ENCODE results near the gene SLC34A2. TPM values are rescaled to one million over a fixed set of nuclear protein-coding genes. Genes with fewer than 3 reads are reported as not detected.

The SLC34A2 gene
- total RNA-seq, 1 experiment from 2014 or later = 1.7 TPM

DNA sequence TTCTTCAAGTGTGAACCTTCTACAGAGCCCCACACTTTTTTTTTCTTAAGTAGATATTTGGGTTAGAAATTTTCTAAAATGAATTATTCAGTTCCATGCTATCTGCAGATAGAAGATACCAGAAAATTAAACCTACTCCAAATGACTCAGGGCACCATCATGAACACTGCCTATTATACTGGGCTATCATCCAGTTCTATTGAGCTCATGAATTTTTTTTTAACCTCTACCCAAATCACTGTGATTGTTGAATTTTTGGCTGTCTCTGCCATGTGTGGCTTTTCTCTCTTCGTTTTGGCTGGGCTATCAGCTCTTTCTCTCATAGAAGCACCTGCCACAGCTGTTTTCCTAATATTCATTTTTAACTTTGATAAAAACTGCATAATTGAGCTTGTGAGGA is 31.0 kb upstream of the SLC34A2 start (continued):
- TF ChIP-seq AR (CRISPR knock-in tag; IDR thresholded peaks at IDR 0.05) (no peak), ZBTB43 (CRISPR knock-in tag; IDR thresholded peaks at IDR 0.05) (no peak), AFF4 (CRISPR knock-in tag; IDR thresholded peaks at IDR 0.05; ENCODE audit: borderline replicate concordance) (no peak), ATF6 (CRISPR knock-in tag; IDR thresholded peaks at IDR 0.05) (no peak), MYBL2 (CRISPR knock-in tag; IDR thresholded peaks at IDR 0.05) (no peak), NFATC4 (CRISPR knock-in tag; IDR thresholded peaks at IDR 0.05) (no peak), NFYB (CRISPR knock-in tag; conservative IDR thresholded peaks at IDR 0.05; ENCODE audit: low read depth) (no peak), ZNF317 (CRISPR knock-in tag; IDR thresholded peaks at IDR 0.05; ENCODE audit: borderline replicate concordance, low read depth) (no peak), TP53 (CRISPR knock-in tag; IDR thresholded peaks at IDR 0.05) (no peak), ZNF138 (CRISPR knock-in tag; conservative IDR thresholded peaks at IDR 0.05) (no peak)
- TF ChIP-seq, protein P1, sequence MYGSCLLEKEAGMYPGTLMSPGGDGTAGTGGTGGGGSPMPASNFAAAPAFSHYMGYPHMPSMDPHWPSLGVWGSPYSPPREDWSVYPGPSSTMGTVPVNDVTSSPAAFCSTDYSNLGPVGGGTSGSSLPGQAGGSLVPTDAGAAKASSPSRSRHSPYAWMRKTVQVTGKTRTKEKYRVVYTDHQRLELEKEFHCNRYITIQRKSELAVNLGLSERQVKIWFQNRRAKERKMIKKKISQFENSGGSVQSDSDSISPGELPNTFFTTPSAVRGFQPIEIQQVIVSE (CRISPR knock-in tag; IDR thresholded peaks at IDR 0.05; ENCODE audit: borderline replicate concordance) = no peak
- TF ChIP-seq, protein P2, sequence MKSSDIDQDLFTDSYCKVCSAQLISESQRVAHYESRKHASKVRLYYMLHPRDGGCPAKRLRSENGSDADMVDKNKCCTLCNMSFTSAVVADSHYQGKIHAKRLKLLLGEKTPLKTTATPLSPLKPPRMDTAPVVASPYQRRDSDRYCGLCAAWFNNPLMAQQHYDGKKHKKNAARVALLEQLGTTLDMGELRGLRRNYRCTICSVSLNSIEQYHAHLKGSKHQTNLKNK (CRISPR knock-in tag; IDR thresholded peaks at IDR 0.05) = no peak
- TF ChIP-seq, protein P3, sequence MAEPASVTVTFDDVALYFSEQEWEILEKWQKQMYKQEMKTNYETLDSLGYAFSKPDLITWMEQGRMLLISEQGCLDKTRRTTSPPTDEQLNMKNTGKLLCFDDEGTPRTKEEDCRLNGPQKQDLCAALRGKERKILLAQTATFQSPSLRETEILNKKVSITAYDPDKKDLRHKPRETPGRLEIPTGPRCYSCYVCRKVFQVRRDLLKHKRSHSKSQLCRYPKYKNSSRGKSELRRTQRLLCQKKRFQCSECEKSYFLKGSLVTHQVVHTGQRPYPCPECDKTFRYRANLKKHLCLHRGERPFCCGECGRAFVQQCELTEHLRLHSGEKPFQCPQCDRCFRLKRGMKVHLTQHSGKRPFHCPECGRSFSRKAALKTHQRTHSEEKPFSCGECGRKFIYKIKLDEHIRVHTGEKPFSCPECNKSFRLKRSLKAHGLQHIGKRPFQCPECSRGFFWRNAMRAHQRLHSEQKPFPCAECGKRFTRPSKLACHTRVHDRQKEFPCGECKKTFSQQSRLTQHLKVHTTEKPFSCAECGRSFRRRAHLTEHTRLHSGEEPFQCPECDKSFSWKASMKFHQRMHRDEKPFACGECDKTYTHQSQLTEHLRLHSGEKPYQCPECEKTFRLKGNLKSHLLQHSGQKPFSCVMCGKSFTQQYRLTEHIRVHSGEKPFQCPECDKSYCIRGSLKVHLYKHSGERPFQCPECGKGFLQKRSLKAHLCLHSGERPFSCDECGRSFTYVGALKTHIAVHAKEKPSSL (CRISPR knock-in tag; conservative IDR thresholded peaks at IDR 0.05) = no peak

Measured in WTC11 (cell line).